Psoas muscle (tissue), 8 donors: Measurements from ENCODE around the gene ADAMTSL1. TPM values are rescaled to one million over a fixed set of nuclear protein-coding genes. Genes with fewer than 3 reads are reported as not detected.

Experiments
- ATAC-seq, 4 donors: fragments of 200-7000 bp; cut with Tn5 transposase; one replicate each; pipeline ENCODE4 v1.9.1; 2020; ENCODE audit warnings: moderate library complexity in 3 of 4, mild to moderate bottlenecking in 2 of 4
- DNase-seq, 2 donors: peaks; one replicate each; pipeline ENCODE4 v3.0.0-alpha.2; 2020
- H3K27ac ChIP-seq: fragments of 200-600 bp; one replicate; pipeline ENCODE4 v1.8.0; 2022
- H3K27me3 ChIP-seq, 3 donors: fragments of 200-600 bp in 1 of 3; one replicate each; pipeline versions ENCODE4 v1.6.1 to v1.8.0; 2013 to 2022; ENCODE audit warnings: low read length in 2 of 3, mild to moderate bottlenecking in 2 of 3, moderate library complexity in 1 of 3; ENCODE audit not compliant: insufficient read depth in 3 of 3
- H3K36me3 ChIP-seq, 2 donors: fragments of 200-600 bp in 1 of 2; one replicate each; pipeline versions ENCODE4 v1.6.1 to v1.8.0; 2013 to 2022; ENCODE audit warnings: low read depth in 1 of 2, mild to moderate bottlenecking in 1 of 2, moderate library complexity in 1 of 2; ENCODE audit not compliant: insufficient read depth in 1 of 2
- H3K4me1 ChIP-seq: fragments of 200-600 bp; one replicate; pipeline ENCODE4 v1.8.0; 2022
- H3K4me3 ChIP-seq: fragments of 200-600 bp; one replicate; pipeline ENCODE4 v1.8.0; 2022; ENCODE audit warnings: mild to moderate bottlenecking
- H3K9me3 ChIP-seq: fragments of 200-600 bp; one replicate; pipeline ENCODE4 v1.8.0; 2022
- CTCF ChIP-seq: fragments of 200-600 bp; IDR thresholded peaks from one replicate; pipeline ENCODE4 v1.8.0; 2022; ENCODE audit warnings: antibody characterized with exemption
- WGBS, 3 donors: extraction: QIAGEN DNeasy Blood & Tissue Kit; methylation state at CpG; one replicate each; pipeline versions ENCODE4 v1.1.6 to v1.1.7; 2013; 5-methylcytosine and 5-hydroxymethylcytosine counted together
- intact Hi-C, 2 donors: fragments of 100-400 bp; cut with DNase I; formaldehyde crosslinking; loops; one replicate each; pipeline versions ENCODE4 v1.11.0 to v1.14.2; 2022
- polyA plus RNA-seq, 3 donors: library from polyadenylated mRNA; stranded (reverse); fragments of 200-250 nt; gene quantifications; one replicate each; pipeline ENCODE4 v1.2.3, GENCODE V29; 2013
- total RNA-seq, 4 donors: library from RNA; stranded (reverse); fragmentation: NEBNext Ultra II Directional in 2 of 4; extraction: Animal tissue kit (Norgen Biotek cat#: 25700) in 2 of 4; gene quantifications; one replicate each; pipeline versions ENCODE4 v1.2.1 to v1.2.4, GENCODE V29; 2021 to 2023
- donor health status: healthy with polysubstance abuse.
- donor health status: DM: no; HTN: no; CAD: no; lungs with moderate emphysema.
- donor health status: Bipolar disorder and iron deficiency.
- donor health status: healthy.
- donor health status: DM: yes; HTN: yes; CAD: no.
- donor health status: DM: no; HTN: no; CAD: no.
- donor health status: DM: no; HTN: no; CAD: no.
- donor health status: DM: yes; HTN: yes; CAD: no.

The ADAMTSL1 gene
- total and polyA plus RNA-seq, 7 donors: 0.08 to 0.57 (median 0.28) TPM

GRCh38 chr9:18707061-18707461 is 233.1 kb downstream of the ADAMTSL1 start:
- 22 to 30% (median 28%) methylated on average over 5 of the region's 5 CpGs for whole genome bisulfite sequencing, 3 donors
- no peak overlapping the region for H3K4me3 ChIP-seq

GRCh38 chr9:18707489-18708205 is 233.7 kb downstream of the ADAMTSL1 start:
- peak overlapping the region; percentile 36 for H3K27ac ChIP-seq
- peak in 1 of 4 donors; percentile 35 for ATAC-seq
- intact Hi-C loops: loop anchor here in 1 of 2 donors (10.0 kb wide), 1 partner anchor 127 kb away; no protein-coding TSS in a partner anchor

More at GRCh38 chr9:18707061-18707461, 233.1 kb downstream of the ADAMTSL1 start:
- intact Hi-C loops: loop anchor here in 1 of 2 donors (10.0 kb wide), 1 partner anchor 128 kb away; no protein-coding TSS in a partner anchor
- Histone ChIP-seq H3K27me3 (no peaks in the 10 kb centered on the region), H3K27ac (peak overlapping the region; percentile 36), H3K36me3 (no peaks in the 10 kb centered on the region), H3K9me3 (no peaks in the 10 kb centered on the region), H3K4me1 (peaks cover 11% of the 10 kb centered on the region)
- no peak for TF ChIP-seq CTCF
- no peak for DNase-seq
- ATAC-seq: peak; percentile 76 to 94 (median 84)

GRCh38 chr9:18708429-18708828 is 234.5 kb downstream of the ADAMTSL1 start:
- H3K4me1 ChIP-seq: peaks cover 11% of the 10 kb centered on the region
- 22 to 36% (median 29%) methylated on average over 4 of the region's 4 CpGs for whole genome bisulfite sequencing, 3 donors
- no peaks in the 10 kb centered on the region for H3K27me3 ChIP-seq
- no peaks in the 10 kb centered on the region for H3K9me3 ChIP-seq
- ATAC-seq: peak in 1 of 4 donors; percentile 40
- no peak for DNase-seq
- intact Hi-C loops: loop anchor here in 1 of 2 donors (10.0 kb wide), 1 partner anchor 126 kb away; no protein-coding TSS in a partner anchor
- H3K36me3 ChIP-seq: no peaks in the 10 kb centered on the region
- no peak overlapping the region for H3K4me3 ChIP-seq
- TF ChIP-seq CTCF: no peak
- H3K27ac ChIP-seq: peak overlapping the region; percentile 31

More at GRCh38 chr9:18707489-18708205, 233.7 kb downstream of the ADAMTSL1 start:
- WGBS, 3 donors: 27 to 40% (median 28%) methylated on average over 8 of the region's 8 CpGs
- H3K36me3 ChIP-seq: no peaks in the 10 kb centered on the region
- no peak for DNase-seq
- peaks cover 11% of the 10 kb centered on the region for H3K4me1 ChIP-seq
- no peaks in the 10 kb centered on the region for H3K9me3 ChIP-seq
- H3K4me3 ChIP-seq: no peak overlapping the region
- no peaks in the 10 kb centered on the region for H3K27me3 ChIP-seq
- TF ChIP-seq CTCF: no peak

GRCh38 chr9:18710065-18710464 is 236.1 kb downstream of the ADAMTSL1 start:
- 88 to 100% (median 88%) methylated on average over 1 of the region's 1 CpG for WGBS, 3 donors
- H3K27ac ChIP-seq: no peak overlapping the region
- H3K9me3 ChIP-seq: no peaks in the 10 kb centered on the region
- no peak overlapping the region for H3K4me3 ChIP-seq
- ATAC-seq (no peak), DNase-seq (no peak)
- intact Hi-C loops: no loop called here
- no peaks in the 10 kb centered on the region for H3K36me3 ChIP-seq
- TF ChIP-seq CTCF: no peak
- H3K27me3 ChIP-seq: no peaks in the 10 kb centered on the region
- peaks cover 11% of the 10 kb centered on the region for H3K4me1 ChIP-seq
